ENCODE data around the gene PRTFDC1.
"Not testable (repeated sequence)": the region's sequence is repeated elsewhere in the genome, so short reads cannot be mapped to it uniquely, and the experiment has no call there.

Gene PRTFDC1

DNA sequence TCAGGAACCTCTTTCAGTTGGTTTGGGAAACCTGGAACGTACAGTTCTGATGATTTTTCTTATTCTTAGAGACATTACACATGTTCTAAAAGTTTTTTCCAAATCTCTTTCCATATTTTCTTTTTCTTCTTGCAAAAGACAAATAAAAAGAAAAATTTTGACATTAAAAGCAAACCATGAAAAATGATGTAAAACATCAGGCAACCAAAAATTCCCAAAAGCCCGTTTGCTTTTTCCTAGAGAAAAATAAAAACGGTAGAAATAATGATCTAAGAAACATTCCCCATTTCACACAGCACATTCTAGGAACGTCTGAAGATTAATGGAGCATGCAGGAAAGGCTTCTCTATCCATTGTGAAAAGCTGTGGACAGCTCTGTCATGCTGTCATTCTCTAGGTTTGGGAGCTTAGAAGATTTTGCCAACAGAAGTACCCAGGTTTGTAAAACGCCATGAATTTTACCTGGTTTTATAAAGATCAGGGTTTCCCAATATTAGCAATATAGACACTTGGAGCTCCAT lies 11.2 kb upstream of the PRTFDC1 start:
- no peak for DNase-seq

DNA sequence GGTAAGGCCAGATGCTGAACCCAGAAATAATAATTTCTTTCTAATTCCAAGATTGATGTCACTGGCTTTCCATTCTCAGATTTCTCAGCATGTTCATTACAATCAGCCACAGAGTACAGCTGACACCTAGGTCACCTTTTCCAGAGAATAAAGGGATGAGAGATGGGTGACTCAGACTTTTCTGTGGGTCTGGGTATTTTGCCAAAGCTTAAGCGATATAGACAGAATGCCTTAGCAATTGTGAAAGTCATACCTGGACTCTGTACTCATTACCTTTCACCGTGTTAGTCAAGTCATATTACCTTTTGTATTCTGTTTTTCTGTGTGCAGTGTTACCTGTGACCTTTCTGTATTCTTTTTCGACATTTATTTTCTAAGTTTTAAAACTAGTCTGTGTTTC lies 10.6 kb upstream of the PRTFDC1 start:
- DNase-seq, result peak; percentile 40

- DNase-seq, result no peak
Measured at GRCh38 chr10:24961582-24961981, 9.2 kb upstream of the PRTFDC1 start.

DNA sequence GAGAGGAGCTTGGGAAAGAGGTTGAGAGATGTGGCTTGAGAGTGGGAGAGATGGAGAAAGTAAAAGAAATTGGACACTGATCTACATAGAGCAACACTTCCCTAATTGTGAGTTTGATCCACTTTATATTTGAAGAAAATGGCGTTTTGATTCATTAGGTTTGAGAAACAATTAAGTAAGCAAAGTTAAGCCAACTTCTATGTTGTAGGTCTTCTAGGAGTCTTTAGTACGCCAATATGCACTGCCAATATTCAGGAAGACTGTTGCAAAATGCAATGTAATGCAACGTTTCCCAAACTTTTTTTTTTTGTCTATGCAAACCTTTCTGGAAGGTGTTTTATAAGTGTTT lies 7.0 kb upstream of the PRTFDC1 start:
- no peak for DNase-seq

- no peak for DNase-seq
Measured at GRCh38 chr10:24958721-24959381, 6.4 kb upstream of the PRTFDC1 start.

DNA sequence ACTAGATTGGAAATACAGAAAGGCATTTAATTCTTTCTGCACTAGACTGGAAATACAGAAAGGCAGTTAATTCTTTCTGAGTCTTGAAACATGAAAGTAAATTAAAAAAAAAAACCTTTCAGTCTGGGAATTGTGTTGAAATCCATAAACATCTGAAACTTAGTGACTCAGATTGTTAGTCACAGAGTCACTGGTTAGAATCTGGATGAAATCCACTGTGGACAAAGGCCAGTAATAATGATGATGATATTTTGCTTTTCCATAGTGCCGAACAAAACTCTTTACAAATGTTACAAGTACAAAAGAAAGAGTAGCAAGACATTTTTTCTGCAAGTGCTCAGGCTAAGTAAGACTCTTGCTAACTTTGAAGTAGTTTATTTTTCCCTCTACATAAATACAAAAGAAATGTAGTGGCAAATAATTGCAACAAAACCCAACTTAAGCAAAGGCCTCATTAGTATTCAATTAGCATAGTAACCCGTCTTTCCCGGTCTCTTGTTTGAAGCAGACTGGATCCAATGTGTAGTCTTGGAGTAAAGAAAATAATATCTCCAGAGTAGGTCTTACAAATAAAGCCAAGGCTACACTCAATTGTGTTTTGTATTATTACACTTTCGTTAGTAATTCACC lies 5.8 kb upstream of the PRTFDC1 start:
- DNase-seq, result no peak

- not testable (repeated sequence) for DNase-seq
Measured at GRCh38 chr10:24957624-24958051, 5.2 kb upstream of the PRTFDC1 start.

GRCh38 chr10:24953675-24954074 lies 1.3 kb upstream of the PRTFDC1 start:
- DNase-seq, result no peak

DNA sequence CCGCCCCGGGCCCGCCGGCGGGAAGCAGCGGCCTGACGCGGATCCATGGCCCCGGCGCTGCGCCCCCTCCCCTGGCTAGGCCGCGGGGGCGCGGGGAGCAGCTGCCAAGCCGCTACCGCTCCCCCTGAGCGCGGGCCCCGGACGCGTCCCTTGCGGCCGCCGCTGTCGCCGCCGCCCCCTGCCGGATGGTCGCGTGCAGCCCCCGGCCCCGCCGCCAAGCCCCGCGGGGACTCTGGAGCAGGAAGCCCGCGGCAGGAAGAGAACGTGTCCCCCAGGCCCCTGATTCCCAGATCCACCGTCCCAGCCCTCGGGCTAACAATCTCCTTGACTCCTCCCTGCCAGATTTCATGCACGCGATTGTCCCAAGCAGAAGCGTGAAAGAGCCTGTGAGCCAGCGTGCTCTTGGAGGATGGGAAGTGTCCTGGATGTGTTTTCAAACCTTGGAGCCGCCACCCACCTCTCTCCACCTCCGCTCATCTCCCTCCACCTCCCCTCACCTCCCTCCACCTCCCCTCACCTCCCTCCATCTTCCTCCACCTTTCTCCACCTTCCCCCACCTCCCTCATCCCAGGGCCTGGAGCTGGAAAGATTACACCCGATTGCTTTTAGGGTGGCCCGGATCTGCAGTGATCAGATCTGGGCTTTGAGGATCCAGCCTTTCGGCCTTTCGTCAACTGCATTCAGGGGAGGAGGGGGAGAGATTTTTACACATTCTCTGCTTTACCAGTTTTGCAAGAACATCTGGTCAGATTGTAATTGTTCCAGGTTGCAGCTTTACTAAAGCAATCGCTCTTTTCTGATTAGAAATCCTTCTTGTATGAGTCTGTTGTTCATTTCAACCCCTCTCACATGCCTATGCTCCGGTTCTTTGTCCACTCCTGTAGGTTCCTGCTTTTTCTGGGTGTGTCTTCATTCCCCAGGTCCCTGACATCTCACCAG lies 570 bp upstream of the PRTFDC1 start:
- peak; percentile 78 for DNase-seq

- DNase-seq, result peak; percentile 76
Measured at GRCh38 chr10:24951201-24952142, 934 bp downstream of the PRTFDC1 start.

DNA sequence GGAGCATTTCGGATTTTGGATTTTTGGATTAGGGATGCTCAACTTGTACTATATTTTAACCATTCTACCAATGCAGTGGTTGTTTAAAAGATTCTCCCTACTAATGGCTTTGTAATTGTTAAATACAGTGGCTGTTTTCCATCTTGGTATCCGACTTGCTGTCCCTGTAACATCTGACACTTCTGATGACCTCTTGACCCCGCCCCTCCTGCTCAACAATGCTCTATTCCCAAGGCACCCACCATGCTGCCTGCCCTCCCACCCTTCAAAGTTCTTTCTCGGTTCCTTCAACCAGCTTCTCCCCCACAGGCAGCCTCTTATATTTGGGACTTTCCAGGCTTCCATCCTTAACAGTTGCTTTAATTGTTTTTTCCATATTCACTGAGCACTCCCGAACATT lies 2.0 kb downstream of the PRTFDC1 start:
- DNase-seq, result no peak

DNA sequence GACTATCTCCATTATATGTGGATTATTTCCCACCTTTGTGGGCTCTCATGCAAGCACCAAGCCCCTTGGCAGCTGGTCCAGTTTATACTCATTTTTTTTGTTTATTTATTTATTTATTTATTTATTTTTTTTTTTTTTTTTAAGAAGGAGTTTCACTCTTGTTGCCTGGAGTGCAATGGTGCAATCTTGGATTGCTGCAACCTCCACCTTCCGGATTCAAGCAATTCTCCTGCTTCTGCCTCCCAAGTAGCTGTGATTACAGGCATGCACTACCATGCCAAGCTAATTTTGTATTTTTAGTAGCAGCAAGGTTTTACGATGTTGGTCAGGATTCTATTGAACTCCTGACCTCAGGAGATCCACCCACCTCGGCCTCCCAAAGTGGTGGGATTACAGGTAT lies 2.8 kb downstream of the PRTFDC1 start:
- DNase-seq, result no peak

GRCh38 chr10:24947304-24948097 lies 4.9 kb downstream of the PRTFDC1 start:
- DNase-seq, result no peak

DNA sequence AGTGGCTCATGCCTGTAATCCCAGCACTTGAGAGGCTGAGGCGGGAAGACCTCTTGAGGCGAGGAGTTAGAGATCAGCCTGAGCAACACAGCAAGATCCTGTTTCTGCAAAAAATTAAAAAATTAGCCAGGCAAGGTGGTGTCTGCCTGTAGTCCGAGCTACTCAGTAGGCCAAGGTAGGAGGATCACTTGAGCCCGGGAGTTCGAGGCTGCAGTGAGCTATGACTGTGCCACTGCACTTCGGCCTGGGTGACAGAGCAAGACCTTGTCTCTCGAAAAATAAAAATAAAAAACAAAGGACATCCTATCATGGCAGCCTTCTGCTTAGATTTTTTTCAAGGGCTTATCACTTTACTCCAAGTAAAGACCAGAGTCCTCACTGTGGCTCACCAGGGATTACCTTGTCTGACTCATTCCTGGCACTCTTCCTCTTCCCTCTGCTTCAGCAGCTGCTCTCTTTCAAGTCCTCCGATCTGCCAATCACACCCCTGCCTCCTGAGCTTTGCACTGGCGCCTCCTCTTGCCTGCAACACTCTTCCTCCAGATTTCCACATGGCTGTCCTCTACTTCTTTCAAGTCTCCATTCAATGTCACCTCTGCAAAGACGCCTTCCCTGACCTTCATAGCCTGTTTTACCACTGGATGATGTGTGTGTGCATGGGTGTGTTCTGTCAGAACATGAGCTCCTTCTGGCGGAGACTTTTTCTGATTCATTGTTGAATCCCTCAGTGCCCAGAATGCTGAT lies 7.7 kb downstream of the PRTFDC1 start:
- DNase-seq, result peak; percentile 26

- no peak for DNase-seq
Measured at GRCh38 chr10:24938525-24938924, 13.9 kb downstream of the PRTFDC1 start.

DNA sequence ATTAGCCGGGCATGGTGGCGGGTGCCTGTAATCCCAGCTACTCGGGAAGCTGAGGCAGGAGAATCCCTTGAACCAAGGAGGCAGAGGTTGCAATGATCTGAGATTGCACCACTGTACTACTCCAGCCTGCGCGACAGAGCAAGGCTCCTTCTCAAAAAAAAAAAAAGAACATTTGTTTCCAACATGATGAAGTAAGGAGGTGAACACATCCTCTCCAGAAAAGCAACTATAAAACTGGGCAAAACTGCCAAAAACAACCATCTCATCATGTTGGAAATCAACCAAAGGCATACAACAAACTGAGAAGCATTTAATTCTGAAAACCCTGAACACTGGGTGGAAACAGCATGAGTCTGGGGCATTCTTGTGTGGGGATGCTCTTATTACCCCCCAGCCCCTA lies 14.3 kb downstream of the PRTFDC1 start:
- DNase-seq, result no peak

- DNase-seq, result no peak
Measured at GRCh38 chr10:24935504-24936292, 16.7 kb downstream of the PRTFDC1 start.

- no peak for DNase-seq
Measured at GRCh38 chr10:24931236-24931635, 21.2 kb downstream of the PRTFDC1 start.

DNA sequence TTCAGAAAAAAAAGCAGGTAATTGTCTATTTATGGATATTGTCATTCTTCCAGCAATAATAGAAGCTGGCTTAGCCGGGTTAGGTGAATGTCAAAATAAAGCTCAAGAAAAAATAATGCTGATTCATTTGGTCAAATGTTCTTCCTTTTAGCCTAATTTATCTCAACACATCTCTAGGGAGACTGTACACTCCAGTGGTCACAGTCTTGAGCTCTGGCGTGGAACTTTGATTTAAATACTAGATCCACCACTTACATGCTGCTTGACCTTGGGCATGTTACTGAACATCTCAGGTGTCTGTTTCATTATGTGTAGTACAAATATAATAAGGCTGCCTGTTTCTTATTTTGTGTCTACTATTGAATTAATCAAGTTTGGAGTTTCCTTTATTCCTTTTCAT lies 22.0 kb downstream of the PRTFDC1 start:
- DNase-seq, result no peak

DNA sequence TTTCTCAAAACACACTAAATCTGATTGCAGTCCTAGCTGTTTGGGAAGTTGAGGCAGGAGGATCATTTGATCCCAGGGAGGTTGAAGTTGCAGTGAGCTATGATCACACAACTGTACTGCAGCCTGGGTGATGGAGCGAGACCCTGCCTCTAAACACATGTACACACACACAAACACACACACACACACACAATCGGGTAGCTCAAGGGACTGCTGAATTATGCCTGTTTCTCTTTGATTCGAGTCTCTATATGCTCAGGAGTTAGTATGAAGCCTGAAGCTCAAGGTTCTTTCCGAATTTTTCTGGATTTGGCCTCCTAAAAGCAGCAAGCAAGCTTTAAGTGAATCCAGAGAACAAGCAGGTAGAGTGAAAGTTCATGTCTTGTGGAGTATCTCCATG lies 22.5 kb downstream of the PRTFDC1 start:
- DNase-seq, result no peak

All from NCI-H69 (cell line).